ENCODE measurements around the gene NSUN6. TPM values are rescaled to one million over a fixed set of nuclear protein-coding genes. Genes with fewer than 3 reads are reported as not detected.

NSUN6 gene
- 3.2 and 8.4 TPM in 2 replicates for total RNA-seq (2014; rRNA removed; shearing (Covaris generic))

DNA sequence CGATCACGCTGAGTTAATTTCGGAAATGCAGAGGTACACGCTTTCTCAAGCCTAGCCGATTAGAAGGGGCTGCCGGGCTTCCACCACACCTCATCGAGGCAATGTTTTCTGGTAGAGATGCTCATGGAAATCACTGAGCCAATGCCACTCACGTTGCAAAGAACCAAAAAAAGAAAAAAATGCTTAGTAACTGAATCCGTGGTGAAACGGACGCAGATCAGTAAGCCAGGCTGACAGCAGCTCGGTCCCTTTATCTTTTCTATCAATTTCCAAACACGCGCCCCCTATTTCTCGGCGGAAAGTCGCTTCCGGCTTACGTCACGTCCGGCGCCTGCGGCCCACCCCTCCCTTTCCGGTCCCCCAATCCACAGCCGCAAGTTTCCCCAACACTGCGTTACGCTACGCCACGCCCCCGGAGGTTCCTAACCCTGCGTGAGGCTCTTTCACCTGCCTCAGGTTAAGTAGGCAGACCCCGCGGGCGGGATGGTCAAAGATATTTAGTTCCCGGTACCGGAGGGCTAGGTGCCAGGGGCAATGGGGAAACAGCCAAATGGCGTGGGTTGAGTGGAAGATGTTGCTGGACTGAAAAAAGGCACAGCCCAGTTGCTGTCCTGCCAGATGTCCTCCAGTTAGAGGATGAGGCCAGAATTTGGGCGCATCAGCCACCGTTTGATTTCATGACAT is at the start of gene NSUN6:
Gene NSUN6 (minus strand): TSS at position 264 of the 684 bp plus-strand sequence. CDS start 384 bp downstream, outside the sequence.
- Histone ChIP-seq H3K4me1 (replicated peaks) (no peaks in the 10 kb centered on the region), H3K27me3 (replicated peaks) (no peaks in the 10 kb centered on the region), H3K4me3 (peak within 1 kb of the TSS; percentile 62), H3K27ac (peak within 1 kb of the TSS; percentile 86), H3K36me3 (peaks cover 3% of the 10 kb centered on the region; the same call in 1 of the 2 replicates), H3K9me3 (replicated peaks) (no peaks in the 10 kb centered on the region)
- DNase-seq (ENCODE audit: low read depth in 1 of 2, low spot score in 2 of 2): peak; percentile 87 to 89

DNA sequence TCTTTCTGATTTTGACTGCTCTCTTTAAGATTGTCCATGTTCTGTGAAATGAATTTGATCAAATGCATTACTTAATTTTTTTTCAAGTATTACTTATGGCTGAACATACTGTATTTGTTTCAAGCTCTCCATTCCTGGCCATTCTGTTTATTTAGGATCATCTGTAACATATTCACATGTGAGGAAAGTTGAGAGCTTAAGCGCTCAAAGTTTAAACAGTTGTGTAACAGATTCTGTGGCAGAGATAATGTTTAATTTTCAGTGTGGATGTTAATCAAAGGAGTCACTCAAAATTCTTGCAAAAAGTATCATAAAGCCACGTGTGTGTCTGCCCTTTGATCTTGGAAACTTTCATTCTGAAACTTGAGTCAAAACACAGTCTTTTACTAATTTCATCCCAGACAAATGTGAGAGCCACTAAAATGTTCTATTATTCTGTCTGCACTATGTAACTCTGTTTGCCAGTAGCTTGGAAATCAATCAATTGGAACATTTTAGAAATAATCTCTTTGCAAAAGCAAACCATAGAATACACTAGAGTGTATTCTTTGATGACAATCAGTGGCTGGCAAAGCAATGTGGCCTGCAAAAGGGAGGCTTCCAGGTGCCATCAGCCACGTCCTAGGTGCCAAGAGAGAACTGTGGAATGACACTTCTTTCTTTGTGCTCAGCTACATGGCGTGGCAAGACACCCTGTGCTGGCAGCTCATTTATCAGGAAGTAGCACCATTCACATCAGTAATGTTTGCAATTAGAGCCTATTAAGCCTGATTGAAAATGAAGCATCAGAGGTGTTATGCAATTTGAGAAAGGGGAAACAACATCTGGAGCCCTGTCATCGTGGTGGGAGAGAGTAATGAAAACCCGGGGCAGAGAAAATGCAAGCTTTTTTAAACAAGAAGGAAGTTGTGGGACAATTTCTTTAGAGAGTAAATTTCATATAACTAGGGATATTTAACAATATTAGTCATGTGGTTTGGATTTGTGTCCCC is 48.8 kb upstream of the NSUN6 start:
- Histone ChIP-seq H3K4me3 (no peak overlapping the region), H3K4me1 (replicated peaks) (no peaks in the 10 kb centered on the region), H3K27me3 (replicated peaks) (no peaks in the 10 kb centered on the region), H3K36me3 (no peaks in the 10 kb centered on the region), H3K27ac (no peak overlapping the region), H3K9me3 (replicated peaks) (no peaks in the 10 kb centered on the region)
- DNase-seq (ENCODE audit: low read depth in 1 of 2, low spot score in 2 of 2): no peak

DNA sequence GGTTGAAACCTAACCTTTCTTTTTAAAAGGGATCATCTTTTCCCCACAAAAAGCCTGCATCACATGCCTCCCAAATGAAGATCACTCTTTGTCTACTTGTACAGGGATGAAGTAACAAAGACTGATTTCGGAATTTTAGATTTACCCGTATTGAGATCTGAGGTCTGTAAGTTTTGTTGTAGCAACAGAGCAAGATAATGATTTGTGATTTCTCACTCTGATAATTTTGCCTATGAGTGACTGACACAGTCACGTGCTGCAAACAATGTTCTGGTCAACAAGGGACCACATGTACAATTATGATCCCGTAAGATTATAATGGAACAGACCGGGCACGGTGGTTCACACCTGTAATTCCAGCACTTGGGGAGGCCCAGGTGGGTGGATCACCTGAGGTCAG is 39.2 kb upstream of the NSUN6 start:
- no peaks in the 10 kb centered on the region for H3K36me3 ChIP-seq
- no peak overlapping the region for H3K27ac ChIP-seq
- no peaks in the 10 kb centered on the region for H3K9me3 ChIP-seq (replicated peaks)
- H3K27me3 ChIP-seq (replicated peaks): no peaks in the 10 kb centered on the region
- H3K4me1 ChIP-seq (replicated peaks): no peaks in the 10 kb centered on the region
- no peak overlapping the region for H3K4me3 ChIP-seq
- no peak for DNase-seq (ENCODE audit: low read depth in 1 of 2, low spot score in 2 of 2)

DNA sequence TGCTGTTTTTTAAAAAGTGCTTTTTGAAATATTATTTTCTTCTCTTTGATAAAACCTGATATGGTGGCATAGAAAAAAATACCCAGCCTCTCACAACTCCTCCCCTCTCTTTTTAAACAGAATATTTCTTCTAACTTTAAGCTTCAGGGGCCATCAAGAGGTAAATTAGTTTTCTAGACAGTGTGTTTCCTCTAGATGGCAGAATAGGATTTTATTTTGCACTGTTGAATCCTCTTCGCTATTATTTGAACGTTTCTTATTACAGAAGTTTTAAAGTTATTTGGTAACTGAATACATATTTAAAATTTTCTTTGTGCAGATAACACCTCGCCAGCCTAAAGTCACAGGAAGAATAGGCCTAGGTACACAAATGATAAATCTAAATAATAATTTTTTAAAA is 38.1 kb upstream of the NSUN6 start:
- DNase-seq (ENCODE audit: low read depth in 1 of 2, low spot score in 2 of 2): no peak
- H3K9me3 ChIP-seq (replicated peaks): no peaks in the 10 kb centered on the region
- H3K4me1 ChIP-seq (replicated peaks): no peaks in the 10 kb centered on the region
- no peaks in the 10 kb centered on the region for H3K27me3 ChIP-seq (replicated peaks)
- no peak overlapping the region for H3K27ac ChIP-seq
- H3K36me3 ChIP-seq: no peaks in the 10 kb centered on the region
- H3K4me3 ChIP-seq: no peak overlapping the region

- no peaks in the 10 kb centered on the region for H3K27me3 ChIP-seq (replicated peaks)
- 0 out of 2 replicates have a peak, but pooled peaks cover 1% of the 10 kb centered on the region for H3K36me3 ChIP-seq
- H3K4me3 ChIP-seq: no peak overlapping the region
- DNase-seq (ENCODE audit: low read depth in 1 of 2, low spot score in 2 of 2): no peak
- peaks cover 9% of the 10 kb centered on the region for H3K4me1 ChIP-seq (replicated peaks)
- H3K27ac ChIP-seq: no peak overlapping the region
- no peaks in the 10 kb centered on the region for H3K9me3 ChIP-seq (replicated peaks)
Measured at GRCh38 chr10:18687706-18688105, 36.3 kb upstream of the NSUN6 start.

DNA sequence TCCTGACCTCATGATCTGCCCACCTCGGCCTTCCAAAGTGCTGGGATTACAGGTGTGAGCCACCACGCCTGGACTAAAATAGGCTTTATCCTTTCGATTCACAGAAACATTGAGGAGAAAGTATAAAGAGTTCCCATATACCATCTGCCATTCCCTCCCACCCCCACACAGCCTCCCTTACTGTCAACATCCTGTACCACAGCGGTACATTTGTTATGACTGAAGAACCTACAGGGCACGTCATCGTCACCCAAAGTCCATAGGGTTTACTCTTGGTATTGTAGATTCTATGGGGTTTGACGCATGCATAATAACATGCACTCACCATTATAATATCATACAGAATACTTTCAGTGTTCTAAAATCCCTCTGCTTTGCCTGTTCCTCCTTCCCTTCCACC is 35.8 kb upstream of the NSUN6 start:
- no peak overlapping the region for H3K4me3 ChIP-seq
- peaks cover 14% of the 10 kb centered on the region for H3K4me1 ChIP-seq (replicated peaks)
- no peak for DNase-seq (ENCODE audit: low read depth in 1 of 2, low spot score in 2 of 2)
- no peaks in the 10 kb centered on the region for H3K9me3 ChIP-seq (replicated peaks)
- 0 out of 2 replicates have a peak, but pooled peaks cover 3% of the 10 kb centered on the region for H3K36me3 ChIP-seq
- no peaks in the 10 kb centered on the region for H3K27me3 ChIP-seq (replicated peaks)
- H3K27ac ChIP-seq: no peak overlapping the region

DNA sequence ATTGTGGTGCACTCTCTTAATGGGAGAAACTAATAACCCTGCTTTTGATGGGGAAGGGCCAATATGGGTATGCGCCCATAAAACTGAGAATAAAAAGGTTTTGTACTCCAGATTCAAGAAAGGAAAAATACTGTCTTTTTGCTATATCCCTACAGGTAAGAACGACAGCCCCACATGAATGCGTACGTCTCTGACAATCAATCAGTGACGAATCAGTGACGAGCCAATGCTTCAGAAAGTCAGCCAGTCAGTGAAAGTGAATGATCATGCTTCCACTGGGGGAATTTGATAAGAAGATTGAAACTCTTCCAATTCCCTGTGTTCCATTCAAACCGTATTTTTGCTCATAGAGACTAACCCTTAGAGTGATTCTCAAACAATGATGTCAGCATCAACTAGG is 34.2 kb upstream of the NSUN6 start:
- Histone ChIP-seq H3K9me3 (replicated peaks) (no peaks in the 10 kb centered on the region), H3K4me3 (no peak overlapping the region), H3K27me3 (replicated peaks) (no peaks in the 10 kb centered on the region), H3K36me3 (peaks cover 3% of the 10 kb centered on the region; the same call in 1 of the 2 replicates), H3K4me1 (replicated peaks) (peaks cover 31% of the 10 kb centered on the region), H3K27ac (no peak overlapping the region)
- DNase-seq (ENCODE audit: low read depth in 1 of 2, low spot score in 2 of 2): no peak

DNA sequence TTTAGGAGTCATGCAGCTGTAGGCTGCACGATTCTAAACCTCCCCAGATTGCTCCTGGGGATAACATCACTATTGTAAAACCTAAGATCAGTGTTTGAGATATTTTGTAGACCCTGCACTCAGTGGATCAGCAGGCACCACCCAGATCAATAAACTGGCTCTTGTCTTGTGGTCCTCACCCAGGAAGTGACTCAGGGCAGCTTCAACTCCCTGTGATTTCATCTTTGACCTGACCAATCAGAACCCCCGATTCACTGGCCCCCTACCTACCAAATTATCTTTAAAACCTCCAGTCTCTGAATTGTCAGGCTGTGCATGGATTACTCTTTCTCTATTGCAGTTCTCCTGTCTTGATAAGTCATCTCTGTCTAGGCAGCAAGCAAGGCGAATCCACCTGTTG is 33.6 kb upstream of the NSUN6 start:
- peaks cover 32% of the 10 kb centered on the region for H3K4me1 ChIP-seq (replicated peaks)
- peaks cover 6% of the 10 kb centered on the region; the same call in 1 of the 2 replicates for H3K36me3 ChIP-seq
- H3K27me3 ChIP-seq (replicated peaks): no peaks in the 10 kb centered on the region
- no peak overlapping the region for H3K4me3 ChIP-seq
- no peak overlapping the region for H3K27ac ChIP-seq
- no peak for DNase-seq (ENCODE audit: low read depth in 1 of 2, low spot score in 2 of 2)
- no peaks in the 10 kb centered on the region for H3K9me3 ChIP-seq (replicated peaks)

DNA sequence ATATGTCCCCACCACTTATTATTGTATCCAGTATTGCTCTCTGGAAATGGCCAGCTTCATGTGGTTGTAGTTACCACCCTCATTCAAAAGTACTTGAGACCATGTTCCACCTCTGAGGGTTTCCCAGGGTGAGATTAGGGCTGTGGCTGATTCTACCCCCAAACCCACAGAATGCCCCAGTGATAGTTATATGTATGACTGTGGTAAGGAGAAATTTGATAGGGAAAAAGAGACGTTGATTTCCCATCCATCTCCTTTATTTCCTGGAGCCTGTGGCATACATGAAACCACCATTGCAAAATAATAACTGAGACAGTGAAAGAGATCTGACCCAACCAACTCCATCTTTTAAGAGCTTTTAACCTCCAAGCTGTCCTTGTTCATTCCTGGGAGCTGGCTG is 33.0 kb upstream of the NSUN6 start:
- no peak overlapping the region for H3K27ac ChIP-seq
- H3K4me3 ChIP-seq: no peak overlapping the region
- DNase-seq (ENCODE audit: low read depth in 1 of 2, low spot score in 2 of 2): no peak
- peaks cover 6% of the 10 kb centered on the region; the same call in 1 of the 2 replicates for H3K36me3 ChIP-seq
- H3K4me1 ChIP-seq (replicated peaks): peaks cover 32% of the 10 kb centered on the region
- H3K27me3 ChIP-seq (replicated peaks): no peaks in the 10 kb centered on the region
- no peaks in the 10 kb centered on the region for H3K9me3 ChIP-seq (replicated peaks)

DNA sequence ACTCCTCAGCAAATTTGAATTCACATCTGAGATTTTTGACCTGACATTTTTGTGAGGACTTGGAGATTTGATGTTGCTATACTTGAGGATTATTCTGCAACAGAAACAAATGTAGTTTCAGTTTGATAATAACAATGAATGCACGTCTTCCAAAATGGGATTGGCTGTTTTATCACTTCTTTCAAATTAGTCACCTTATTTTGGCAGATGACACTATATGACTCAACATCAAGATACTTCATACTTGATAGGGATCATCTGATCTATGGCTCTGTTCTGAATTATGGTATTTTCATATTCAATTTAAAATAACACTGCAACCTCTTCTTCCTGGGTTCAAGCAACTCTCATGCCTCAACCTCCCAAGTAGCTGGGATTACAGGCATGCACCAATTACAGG is 32.0 kb upstream of the NSUN6 start:
- H3K36me3 ChIP-seq: peaks cover 6% of the 10 kb centered on the region; the same call in 1 of the 2 replicates
- DNase-seq (ENCODE audit: low read depth in 1 of 2, low spot score in 2 of 2): peak in 1 of 2 experiments; percentile 10
- H3K27ac ChIP-seq: no peak overlapping the region
- H3K4me3 ChIP-seq: no peak overlapping the region
- H3K4me1 ChIP-seq (replicated peaks): peaks cover 32% of the 10 kb centered on the region
- H3K9me3 ChIP-seq (replicated peaks): no peaks in the 10 kb centered on the region
- no peaks in the 10 kb centered on the region for H3K27me3 ChIP-seq (replicated peaks)

DNA sequence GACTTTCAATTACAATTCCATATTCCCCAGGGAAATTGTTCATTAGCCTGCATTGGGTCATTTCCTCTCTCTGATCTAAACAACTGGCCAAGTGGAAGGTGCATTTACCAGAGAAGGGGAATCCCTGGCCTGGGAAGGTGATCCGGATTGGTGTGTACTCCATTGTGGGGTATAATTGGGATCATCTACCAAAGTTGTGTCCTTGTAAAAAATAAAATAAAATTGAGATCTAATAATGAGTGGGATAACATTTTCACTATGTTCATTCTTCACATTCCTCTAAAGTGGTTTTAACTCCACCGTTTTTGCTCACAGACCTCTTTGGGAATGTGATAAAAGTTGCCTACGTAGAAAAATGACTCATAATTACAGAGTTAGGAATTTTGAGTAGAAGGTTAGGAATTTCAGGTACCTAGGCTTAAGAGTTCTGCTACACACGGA is 30.6 kb upstream of the NSUN6 start:
- DNase-seq (ENCODE audit: low read depth in 1 of 2, low spot score in 2 of 2): peak in 1 of 2 experiments; percentile 58
- no peaks in the 10 kb centered on the region for H3K27me3 ChIP-seq (replicated peaks)

GRCh38 chr10:18681366-18681765 is 30.0 kb upstream of the NSUN6 start:
- Histone ChIP-seq H3K36me3 (peaks cover 13% of the 10 kb centered on the region), H3K9me3 (replicated peaks) (no peaks in the 10 kb centered on the region), H3K27ac (peak overlapping the region; percentile 81), H3K4me1 (replicated peaks) (peaks cover 32% of the 10 kb centered on the region), H3K27me3 (replicated peaks) (no peaks in the 10 kb centered on the region), H3K4me3 (no peak overlapping the region)
- DNase-seq (ENCODE audit: low read depth in 1 of 2, low spot score in 2 of 2): peak in 1 of 2 experiments; percentile 18

More for the DNA sequence above, 30.6 kb upstream of the NSUN6 start:
- peak overlapping the region; percentile 81 for H3K27ac ChIP-seq
- peaks cover 8% of the 10 kb centered on the region; the same call in 1 of the 2 replicates for H3K36me3 ChIP-seq
- H3K9me3 ChIP-seq (replicated peaks): no peaks in the 10 kb centered on the region
- peaks cover 32% of the 10 kb centered on the region for H3K4me1 ChIP-seq (replicated peaks)
- no peak overlapping the region for H3K4me3 ChIP-seq

GRCh38 chr10:18680754-18681153 is 29.4 kb upstream of the NSUN6 start:
- Histone ChIP-seq H3K27ac (no peak overlapping the region), H3K9me3 (replicated peaks) (no peaks in the 10 kb centered on the region), H3K36me3 (peaks cover 19% of the 10 kb centered on the region), H3K27me3 (replicated peaks) (no peaks in the 10 kb centered on the region), H3K4me1 (replicated peaks) (peaks cover 32% of the 10 kb centered on the region), H3K4me3 (no peak overlapping the region)
- no peak for DNase-seq (ENCODE audit: low read depth in 1 of 2, low spot score in 2 of 2)
